Trophoblast cell (in vitro differentiated cells and primary cell): ENCODE data around the gene ZNF414.

ENCODE experiments used
- DNase-seq, 2 donors: peaks; one replicate each; pipeline ENCODE4 v3.0.0-alpha.2; 2016
- H2AFZ ChIP-seq: 2 replicates; pipeline ENCODE4 v1.6.1; 2013; ENCODE audit warnings: low read length, moderate library complexity, mild to moderate bottlenecking; ENCODE audit not compliant: insufficient read depth, poor library complexity
- H2AK5ac ChIP-seq: 2 replicates; pipeline ENCODE4 v1.6.1; 2013; ENCODE audit warnings: mild to moderate bottlenecking, low read length
- H2BK120ac ChIP-seq: 2 replicates; pipeline ENCODE4 v1.6.1; 2013; ENCODE audit warnings: low read length, mild to moderate bottlenecking, moderate library complexity; ENCODE audit not compliant: insufficient read depth, poor library complexity
- H2BK12ac ChIP-seq: 2 replicates; pipeline ENCODE4 v1.6.1; 2013; ENCODE audit warnings: mild to moderate bottlenecking, low read length, moderate library complexity
- H2BK5ac ChIP-seq: 2 replicates; pipeline ENCODE4 v1.6.1; 2013; ENCODE audit warnings: low read length, low read depth, moderate library complexity, mild to moderate bottlenecking; ENCODE audit not compliant: poor library complexity
- H3K14ac ChIP-seq: 2 replicates; pipeline ENCODE4 v1.6.1; 2013; ENCODE audit warnings: mild to moderate bottlenecking, low read length
- H3K18ac ChIP-seq: 2 replicates; pipeline ENCODE4 v1.6.1; 2013; ENCODE audit warnings: mild to moderate bottlenecking, low read length
- H3K23ac ChIP-seq: 2 replicates; pipeline ENCODE4 v1.6.1; 2013; ENCODE audit warnings: low read length
- H3K27ac ChIP-seq: 2 replicates; pipeline ENCODE4 v1.5.1; 2013; ENCODE audit warnings: low read depth, mild to moderate bottlenecking, inconsistent platforms, low read length, moderate library complexity
- H3K27me3 ChIP-seq: 2 replicates; pipeline ENCODE4 v1.6.1; 2013; ENCODE audit warnings: inconsistent platforms, mild to moderate bottlenecking, low read length, moderate library complexity; ENCODE audit not compliant: insufficient read depth
- H3K36me3 ChIP-seq, 2 experiments: 1 replicate in 1 of 2; 2 replicates in 1 of 2; pipeline ENCODE4 v1.6.1; 2013; ENCODE audit warnings: low read length in 2 of 2, mild to moderate bottlenecking in 2 of 2, moderate library complexity in 1 of 2; ENCODE audit not compliant: insufficient read depth in 2 of 2, control insufficient read depth in 1 of 2
- H3K4ac ChIP-seq: 2 replicates; pipeline ENCODE4 v1.6.1; 2013; ENCODE audit warnings: low read depth, mild to moderate bottlenecking, low read length, moderate library complexity
- H3K4me1 ChIP-seq, 2 experiments: 1 replicate in 1 of 2; 2 replicates in 1 of 2; pipeline ENCODE4 v1.6.1; 2013; ENCODE audit warnings: low read length in 2 of 2, mild to moderate bottlenecking in 2 of 2, moderate library complexity in 1 of 2; ENCODE audit not compliant: insufficient read depth in 2 of 2, control insufficient read depth in 1 of 2
- H3K4me2 ChIP-seq: 2 replicates; pipeline ENCODE4 v1.6.1; 2013; ENCODE audit warnings: inconsistent platforms, mild to moderate bottlenecking, low read length, moderate library complexity
- H3K4me3 ChIP-seq: 2 replicates; pipeline ENCODE4 v1.5.1; 2013; ENCODE audit warnings: mild to moderate bottlenecking, low read depth, low read length, inconsistent platforms
- H3K79me1 ChIP-seq: one replicate; pipeline ENCODE4 v1.6.1; 2013; ENCODE audit warnings: low read length
- H3K79me2 ChIP-seq: 2 replicates; pipeline ENCODE4 v1.6.1; 2013; ENCODE audit warnings: low read length, mild to moderate bottlenecking; ENCODE audit not compliant: control insufficient read depth, insufficient read depth, poor library complexity
- H3K9ac ChIP-seq: 2 replicates; pipeline ENCODE4 v1.6.1; 2013; ENCODE audit warnings: mild to moderate bottlenecking, low read length
- H3K9me3 ChIP-seq: 2 replicates; pipeline ENCODE4 v1.6.1; 2013; ENCODE audit warnings: low read depth, mild to moderate bottlenecking, control low read depth, inconsistent platforms, low read length; ENCODE audit not compliant: insufficient read depth
- H4K12ac ChIP-seq: 2 replicates; pipeline ENCODE4 v1.6.1; 2013; ENCODE audit warnings: low read depth, mild to moderate bottlenecking, low read length, moderate library complexity
- H4K8ac ChIP-seq: 2 replicates; pipeline ENCODE4 v1.6.1; 2013; ENCODE audit warnings: low read depth, mild to moderate bottlenecking, low read length, moderate library complexity
- H4K91ac ChIP-seq: one replicate; pipeline ENCODE4 v1.6.1; 2013; ENCODE audit warnings: low read depth, mild to moderate bottlenecking, low read length, moderate library complexity
- WGBS: extraction: QIAGEN DNeasy Blood & Tissue Kit; methylation state at CpG from one replicate; pipeline ENCODE4 v1.1.7; 2013; ENCODE audit warnings: missing lambda C conversion rate; ENCODE audit not compliant: insufficient read length, insufficient coverage; ENCODE audit errors: extremely low coverage; 5-methylcytosine and 5-hydroxymethylcytosine counted together

Gene ZNF414

DNA sequence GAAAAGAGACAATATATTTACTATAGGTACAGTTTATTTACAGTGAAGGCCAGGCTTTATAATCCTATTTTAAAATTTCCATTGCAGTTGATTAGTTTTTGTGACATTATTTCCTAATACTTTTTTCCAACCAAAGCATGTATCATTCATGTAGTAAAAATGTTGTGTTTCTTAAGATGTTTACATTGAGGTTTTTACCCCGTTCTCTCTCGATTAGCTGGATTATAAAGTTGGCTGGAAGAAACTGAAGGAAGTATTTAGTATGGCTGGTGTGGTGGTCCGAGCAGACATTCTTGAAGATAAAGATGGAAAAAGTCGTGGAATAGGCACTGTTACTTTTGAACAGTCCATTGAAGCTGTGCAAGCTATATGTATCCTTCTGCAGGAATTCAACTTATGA lies 47.9 kb downstream of the ZNF414 start:
- no peak overlapping the region for H3K4me2 ChIP-seq
- H3K9ac ChIP-seq, result no peak overlapping the region
- H3K27ac ChIP-seq, result no peak overlapping the region
- no peaks in the 10 kb centered on the region for H3K27me3 ChIP-seq
- H4K8ac ChIP-seq, result no peak overlapping the region
- no peaks in the 10 kb centered on the region for H3K79me1 ChIP-seq
- H3K36me3 ChIP-seq, result peaks cover 46 to 66% of the 10 kb centered on the region in 2 experiments
- H3K9me3 ChIP-seq, result no peaks in the 10 kb centered on the region
- H2BK5ac ChIP-seq, result no peak overlapping the region
- DNase-seq, result no peak
- no peak overlapping the region for H3K4me3 ChIP-seq
- H3K4me1 ChIP-seq, result peaks cover 4 to 6% of the 10 kb centered on the region in 2 experiments
- no peak overlapping the region for H3K23ac ChIP-seq
- H3K14ac ChIP-seq, result no peak overlapping the region
- no peak overlapping the region for H2AK5ac ChIP-seq
- H2AFZ ChIP-seq, result no peak overlapping the region
- H4K91ac ChIP-seq, result no peak overlapping the region
- no CpG with 5 or more reads among the region's 4 CpGs for WGBS
- peaks cover 1% of the 10 kb centered on the region for H3K79me2 ChIP-seq
- no peak overlapping the region for H2BK12ac ChIP-seq
- H2BK120ac ChIP-seq, result no peak overlapping the region
- H3K4ac ChIP-seq, result no peak overlapping the region
- no peak overlapping the region for H4K12ac ChIP-seq
- no peak overlapping the region for H3K18ac ChIP-seq

DNA sequence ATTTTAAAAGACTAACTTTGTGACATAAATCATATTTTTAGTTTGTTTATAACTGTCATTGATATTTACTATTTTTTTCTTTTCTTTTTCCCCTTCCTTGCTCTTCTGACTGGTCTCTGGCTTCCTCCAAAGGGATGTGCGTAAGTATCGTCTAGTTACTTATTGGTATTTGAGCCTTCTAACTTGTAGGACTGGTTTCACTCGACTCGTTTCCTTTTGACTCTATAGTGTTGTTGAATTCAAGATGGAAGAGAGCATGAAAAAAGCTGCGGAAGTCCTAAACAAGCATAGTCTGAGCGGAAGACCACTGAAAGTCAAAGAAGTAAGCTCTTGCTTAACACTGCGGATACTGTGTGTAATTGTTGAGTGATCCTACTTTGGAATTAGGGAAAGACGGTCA lies 50.6 kb downstream of the ZNF414 start:
- Histone ChIP-seq H3K18ac (no peak overlapping the region), H2AFZ (no peak overlapping the region), H4K8ac (no peak overlapping the region), H3K79me2 (peaks cover 6% of the 10 kb centered on the region), H3K4me2 (no peak overlapping the region), H3K23ac (no peak overlapping the region), H3K4me1 (peaks cover 8 to 10% of the 10 kb centered on the region in 2 experiments), H4K91ac (no peak overlapping the region), H3K4ac (peak overlapping the region; percentile 84), H3K9ac (no peak overlapping the region), H2AK5ac (no peak overlapping the region), H4K12ac (no peak overlapping the region), H3K79me1 (no peaks in the 10 kb centered on the region), H3K4me3 (no peak overlapping the region), H2BK120ac (no peak overlapping the region), H3K14ac (no peak overlapping the region), H3K27ac (no peak overlapping the region), H3K9me3 (no peaks in the 10 kb centered on the region), H2BK5ac (no peak overlapping the region), H3K36me3 (peaks cover 32 to 43% of the 10 kb centered on the region in 2 experiments), H2BK12ac (no peak overlapping the region), H3K27me3 (no peaks in the 10 kb centered on the region)
- DNase-seq, result peak in 1 of 2 donors; percentile 14
- no CpG with 5 or more reads among the region's 8 CpGs for WGBS

DNA sequence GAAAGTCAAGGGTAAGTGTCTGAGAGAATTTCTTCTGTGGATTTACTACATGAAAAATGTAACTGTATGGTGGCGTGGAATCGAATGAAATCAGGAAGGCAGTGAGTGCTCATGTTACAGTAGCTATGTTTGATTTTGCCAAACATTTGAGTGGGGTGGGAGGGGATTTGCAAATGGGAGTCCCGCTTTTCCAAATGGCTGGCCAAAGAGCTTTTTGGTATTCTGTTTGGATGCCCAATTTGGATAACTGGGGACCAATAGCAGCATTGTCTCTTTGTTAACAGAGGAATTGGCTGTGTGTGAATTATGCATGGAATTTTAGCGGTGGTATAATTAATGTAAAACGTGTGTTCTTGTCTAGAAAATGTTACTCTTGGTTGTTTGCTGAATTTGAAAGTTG lies 51.4 kb downstream of the ZNF414 start:
- H3K79me1 ChIP-seq, result no peaks in the 10 kb centered on the region
- H4K12ac ChIP-seq, result no peak overlapping the region
- H3K18ac ChIP-seq, result no peak overlapping the region
- H3K79me2 ChIP-seq, result peaks cover 6% of the 10 kb centered on the region
- no peak overlapping the region for H3K14ac ChIP-seq
- H3K23ac ChIP-seq, result no peak overlapping the region
- H3K4me3 ChIP-seq, result no peak overlapping the region
- no peak overlapping the region for H3K4me2 ChIP-seq
- no peak overlapping the region for H2AFZ ChIP-seq
- no peak overlapping the region for H2AK5ac ChIP-seq
- no peak for DNase-seq
- H4K91ac ChIP-seq, result no peak overlapping the region
- no peak overlapping the region for H2BK12ac ChIP-seq
- H3K4me1 ChIP-seq, result peaks cover 8 to 11% of the 10 kb centered on the region in 2 experiments
- no peak overlapping the region for H2BK120ac ChIP-seq
- H2BK5ac ChIP-seq, result no peak overlapping the region
- H3K9me3 ChIP-seq, result no peaks in the 10 kb centered on the region
- H3K36me3 ChIP-seq, result peaks cover 30 to 39% of the 10 kb centered on the region in 2 experiments
- no peak overlapping the region for H4K8ac ChIP-seq
- no peak overlapping the region for H3K4ac ChIP-seq
- no peaks in the 10 kb centered on the region for H3K27me3 ChIP-seq
- no peak overlapping the region for H3K27ac ChIP-seq
- no CpG with 5 or more reads among the region's 5 CpGs for WGBS
- H3K9ac ChIP-seq, result no peak overlapping the region

DNA sequence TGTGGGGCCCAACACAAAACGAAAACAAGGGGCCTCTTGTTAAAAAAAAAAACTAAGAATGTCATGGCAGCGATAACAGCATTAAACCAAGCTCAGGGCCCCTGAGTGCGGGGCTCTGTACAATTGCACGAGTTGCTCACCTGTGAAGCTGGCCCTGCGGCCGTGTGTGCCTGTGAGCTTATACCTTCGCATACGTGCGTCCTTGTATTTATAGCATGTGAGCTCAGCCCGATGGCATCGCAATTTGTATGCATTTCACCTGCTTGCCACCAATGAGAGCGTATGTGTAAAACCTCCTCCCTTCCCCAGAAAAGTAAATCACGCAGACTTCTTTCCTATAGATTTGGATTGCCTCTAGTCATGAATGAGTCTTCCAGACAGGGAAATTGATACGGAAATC lies 52.1 kb downstream of the ZNF414 start:
- no peak overlapping the region for H3K4me2 ChIP-seq
- H3K14ac ChIP-seq, result no peak overlapping the region
- H3K18ac ChIP-seq, result no peak overlapping the region
- H3K4me3 ChIP-seq, result no peak overlapping the region
- H2BK120ac ChIP-seq, result no peak overlapping the region
- H3K27ac ChIP-seq, result no peak overlapping the region
- H4K8ac ChIP-seq, result no peak overlapping the region
- peaks cover 30 to 38% of the 10 kb centered on the region in 2 experiments for H3K36me3 ChIP-seq
- peak overlapping the region; percentile 82 for H3K4ac ChIP-seq
- H3K23ac ChIP-seq, result peak overlapping the region; percentile 91
- no peak overlapping the region for H2BK12ac ChIP-seq
- no peak for DNase-seq
- no CpG with 5 or more reads among the region's 14 CpGs for WGBS
- H2AK5ac ChIP-seq, result no peak overlapping the region
- H3K9ac ChIP-seq, result no peak overlapping the region
- H3K79me2 ChIP-seq, result peaks cover 6% of the 10 kb centered on the region
- no peak overlapping the region for H2AFZ ChIP-seq
- H3K79me1 ChIP-seq, result no peaks in the 10 kb centered on the region
- H3K4me1 ChIP-seq, result peaks cover 8 to 11% of the 10 kb centered on the region in 2 experiments
- no peaks in the 10 kb centered on the region for H3K27me3 ChIP-seq
- H3K9me3 ChIP-seq, result no peaks in the 10 kb centered on the region
- H4K12ac ChIP-seq, result no peak overlapping the region
- no peak overlapping the region for H2BK5ac ChIP-seq
- H4K91ac ChIP-seq, result no peak overlapping the region
